ENCODE data around the gene TMEM86A. TPM values are rescaled to one million over a fixed set of nuclear protein-coding genes. Genes with fewer than 3 reads are reported as not detected.

Gene TMEM86A
- total and polyA plus RNA-seq, 2 of the 13 experiments (the other 11 are each of a cell fraction or from before 2014, with no cell fraction given), result 0.03 to 0.07 TPM

DNA sequence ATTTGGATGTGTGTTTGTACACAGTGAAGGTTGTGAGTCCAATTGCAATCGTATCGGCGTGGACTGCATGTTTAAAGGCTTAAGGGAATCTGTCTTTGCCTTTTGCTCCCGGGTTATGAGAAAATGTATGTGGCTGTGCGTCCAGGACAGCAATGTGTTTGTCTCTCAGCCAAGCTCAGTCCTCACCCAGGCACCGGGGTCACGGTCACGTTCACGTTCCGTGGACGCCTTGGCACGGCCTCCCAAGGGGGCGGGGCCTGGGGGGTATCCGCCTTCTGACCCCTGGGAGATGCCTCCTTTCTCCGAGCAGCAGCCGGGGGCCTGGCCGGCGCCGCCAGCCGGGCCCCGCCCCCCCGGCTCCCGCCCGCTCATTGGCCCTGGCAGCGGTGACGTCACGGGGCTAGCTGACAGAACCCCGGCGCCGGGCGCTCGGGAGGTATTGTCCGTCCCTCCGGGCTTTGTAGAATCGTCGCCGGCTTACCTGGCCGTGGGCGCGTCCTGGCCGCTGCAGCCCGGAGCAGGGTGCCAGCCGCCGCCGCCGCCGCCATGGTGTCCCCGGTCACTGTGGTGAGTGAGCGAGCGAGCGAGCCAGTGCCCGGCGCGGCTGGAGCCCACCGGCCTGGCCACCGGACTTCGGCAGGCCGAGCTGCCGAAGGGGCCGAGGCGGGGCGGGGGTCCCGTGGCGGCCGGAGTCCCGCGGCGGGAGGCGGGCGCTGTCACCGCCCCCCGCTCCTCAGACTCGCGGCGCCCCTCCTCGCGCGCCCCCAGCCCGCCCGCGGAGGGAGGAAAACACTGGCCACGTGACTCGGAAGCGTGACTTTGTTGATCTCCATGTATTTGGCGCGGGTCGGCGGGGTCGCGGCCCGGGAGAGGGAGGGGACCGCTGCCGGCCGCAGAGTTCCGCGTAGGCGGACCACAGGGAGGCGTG, at the start of gene TMEM86A (continued):
- TF ChIP-seq, protein P1, sequence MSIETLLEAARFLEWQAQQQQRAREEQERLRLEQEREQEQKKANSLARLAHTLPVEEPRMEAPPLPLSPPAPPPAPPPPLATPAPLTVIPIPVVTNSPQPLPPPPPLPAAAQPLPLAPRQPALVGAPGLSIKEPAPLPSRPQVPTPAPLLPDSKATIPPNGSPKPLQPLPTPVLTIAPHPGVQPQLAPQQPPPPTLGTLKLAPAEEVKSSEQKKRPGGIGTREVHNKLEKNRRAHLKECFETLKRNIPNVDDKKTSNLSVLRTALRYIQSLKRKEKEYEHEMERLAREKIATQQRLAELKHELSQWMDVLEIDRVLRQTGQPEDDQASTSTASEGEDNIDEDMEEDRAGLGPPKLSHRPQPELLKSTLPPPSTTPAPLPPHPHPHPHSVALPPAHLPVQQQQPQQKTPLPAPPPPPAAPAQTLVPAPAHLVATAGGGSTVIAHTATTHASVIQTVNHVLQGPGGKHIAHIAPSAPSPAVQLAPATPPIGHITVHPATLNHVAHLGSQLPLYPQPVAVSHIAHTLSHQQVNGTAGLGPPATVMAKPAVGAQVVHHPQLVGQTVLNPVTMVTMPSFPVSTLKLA (IDR thresholded peaks at IDR 0.05), result no peak
- TF ChIP-seq ZNF746 (CRISPR knock-in tag; IDR thresholded peaks at IDR 0.05) (no peak), ZNF75D (CRISPR knock-in tag; IDR thresholded peaks at IDR 0.05; ENCODE audit: borderline replicate concordance) (no peak), RXRB (CRISPR knock-in tag; IDR thresholded peaks at IDR 0.05; ENCODE audit: borderline replicate concordance) (peak; percentile 88), NFKBIZ (CRISPR knock-in tag; IDR thresholded peaks at IDR 0.05) (no peak), NCOA2 (CRISPR knock-in tag; IDR thresholded peaks at IDR 0.05) (0 out of 2 replicates have a peak, but pooled peaks have one; percentile 15), SAFB2 (CRISPR knock-in tag; IDR thresholded peaks at IDR 0.05; ENCODE audit: borderline replicate concordance, low read depth) (0 out of 2 replicates have a peak, but pooled peaks have one; percentile 13), ZNF773 (CRISPR knock-in tag; IDR thresholded peaks at IDR 0.05; ENCODE audit: borderline replicate concordance) (no peak), ZNF546 (CRISPR knock-in tag; conservative IDR thresholded peaks at IDR 0.05) (no peak), NR1H2 (CRISPR knock-in tag; IDR thresholded peaks at IDR 0.05; ENCODE audit: borderline replicate concordance, low read depth) (no peak), SAP130 (CRISPR knock-in tag; IDR thresholded peaks at IDR 0.05; ENCODE audit: low read depth) (peak; percentile 56; the same call in 1 of the 2 replicates), PPARG (CRISPR knock-in tag; conservative IDR thresholded peaks at IDR 0.05) (no peak), ZNF446 (CRISPR knock-in tag; IDR thresholded peaks at IDR 0.05) (no peak), ZNF598 (CRISPR knock-in tag; IDR thresholded peaks at IDR 0.05; ENCODE audit: borderline replicate concordance) (no peak), ZNF468 (CRISPR knock-in tag; IDR thresholded peaks at IDR 0.05) (no peak), CREB1 (IDR thresholded peaks at IDR 0.05) (peak; percentile 99), CREB1 (CRISPR knock-in tag; IDR thresholded peaks at IDR 0.05) (no peak), U2AF2 (IDR thresholded peaks at IDR 0.05; ENCODE audit: low read depth, low read length) (no peak), ATRX (CRISPR knock-in tag; IDR thresholded peaks at IDR 0.05; ENCODE audit: borderline replicate concordance) (no peak), FOXO1 (CRISPR knock-in tag; IDR thresholded peaks at IDR 0.05) (0 out of 2 replicates have a peak, but pooled peaks have one; percentile 16)
- TF ChIP-seq, protein P2, sequence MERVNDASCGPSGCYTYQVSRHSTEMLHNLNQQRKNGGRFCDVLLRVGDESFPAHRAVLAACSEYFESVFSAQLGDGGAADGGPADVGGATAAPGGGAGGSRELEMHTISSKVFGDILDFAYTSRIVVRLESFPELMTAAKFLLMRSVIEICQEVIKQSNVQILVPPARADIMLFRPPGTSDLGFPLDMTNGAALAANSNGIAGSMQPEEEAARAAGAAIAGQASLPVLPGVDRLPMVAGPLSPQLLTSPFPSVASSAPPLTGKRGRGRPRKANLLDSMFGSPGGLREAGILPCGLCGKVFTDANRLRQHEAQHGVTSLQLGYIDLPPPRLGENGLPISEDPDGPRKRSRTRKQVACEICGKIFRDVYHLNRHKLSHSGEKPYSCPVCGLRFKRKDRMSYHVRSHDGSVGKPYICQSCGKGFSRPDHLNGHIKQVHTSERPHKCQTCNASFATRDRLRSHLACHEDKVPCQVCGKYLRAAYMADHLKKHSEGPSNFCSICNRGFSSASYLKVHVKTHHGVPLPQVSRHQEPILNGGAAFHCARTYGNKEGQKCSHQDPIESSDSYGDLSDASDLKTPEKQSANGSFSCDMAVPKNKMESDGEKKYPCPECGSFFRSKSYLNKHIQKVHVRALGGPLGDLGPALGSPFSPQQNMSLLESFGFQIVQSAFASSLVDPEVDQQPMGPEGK (CRISPR knock-in tag; IDR thresholded peaks at IDR 0.05), result peak; percentile 32
- TF ChIP-seq, protein P3, sequence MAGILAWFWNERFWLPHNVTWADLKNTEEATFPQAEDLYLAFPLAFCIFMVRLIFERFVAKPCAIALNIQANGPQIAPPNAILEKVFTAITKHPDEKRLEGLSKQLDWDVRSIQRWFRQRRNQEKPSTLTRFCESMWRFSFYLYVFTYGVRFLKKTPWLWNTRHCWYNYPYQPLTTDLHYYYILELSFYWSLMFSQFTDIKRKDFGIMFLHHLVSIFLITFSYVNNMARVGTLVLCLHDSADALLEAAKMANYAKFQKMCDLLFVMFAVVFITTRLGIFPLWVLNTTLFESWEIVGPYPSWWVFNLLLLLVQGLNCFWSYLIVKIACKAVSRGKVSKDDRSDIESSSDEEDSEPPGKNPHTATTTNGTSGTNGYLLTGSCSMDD (CRISPR knock-in tag; IDR thresholded peaks at IDR 0.05), result no peak
- TF ChIP-seq, protein P4, sequence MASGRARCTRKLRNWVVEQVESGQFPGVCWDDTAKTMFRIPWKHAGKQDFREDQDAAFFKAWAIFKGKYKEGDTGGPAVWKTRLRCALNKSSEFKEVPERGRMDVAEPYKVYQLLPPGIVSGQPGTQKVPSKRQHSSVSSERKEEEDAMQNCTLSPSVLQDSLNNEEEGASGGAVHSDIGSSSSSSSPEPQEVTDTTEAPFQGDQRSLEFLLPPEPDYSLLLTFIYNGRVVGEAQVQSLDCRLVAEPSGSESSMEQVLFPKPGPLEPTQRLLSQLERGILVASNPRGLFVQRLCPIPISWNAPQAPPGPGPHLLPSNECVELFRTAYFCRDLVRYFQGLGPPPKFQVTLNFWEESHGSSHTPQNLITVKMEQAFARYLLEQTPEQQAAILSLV (CRISPR knock-in tag; IDR thresholded peaks at IDR 0.05; ENCODE audit: borderline replicate concordance), result no peak
- TF ChIP-seq, protein P5, sequence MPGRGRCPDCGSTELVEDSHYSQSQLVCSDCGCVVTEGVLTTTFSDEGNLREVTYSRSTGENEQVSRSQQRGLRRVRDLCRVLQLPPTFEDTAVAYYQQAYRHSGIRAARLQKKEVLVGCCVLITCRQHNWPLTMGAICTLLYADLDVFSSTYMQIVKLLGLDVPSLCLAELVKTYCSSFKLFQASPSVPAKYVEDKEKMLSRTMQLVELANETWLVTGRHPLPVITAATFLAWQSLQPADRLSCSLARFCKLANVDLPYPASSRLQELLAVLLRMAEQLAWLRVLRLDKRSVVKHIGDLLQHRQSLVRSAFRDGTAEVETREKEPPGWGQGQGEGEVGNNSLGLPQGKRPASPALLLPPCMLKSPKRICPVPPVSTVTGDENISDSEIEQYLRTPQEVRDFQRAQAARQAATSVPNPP (CRISPR knock-in tag; IDR thresholded peaks at IDR 0.05), result no peak
